ENCODE results near the gene OTOGL.

- TF ChIP-seq, protein P1, sequence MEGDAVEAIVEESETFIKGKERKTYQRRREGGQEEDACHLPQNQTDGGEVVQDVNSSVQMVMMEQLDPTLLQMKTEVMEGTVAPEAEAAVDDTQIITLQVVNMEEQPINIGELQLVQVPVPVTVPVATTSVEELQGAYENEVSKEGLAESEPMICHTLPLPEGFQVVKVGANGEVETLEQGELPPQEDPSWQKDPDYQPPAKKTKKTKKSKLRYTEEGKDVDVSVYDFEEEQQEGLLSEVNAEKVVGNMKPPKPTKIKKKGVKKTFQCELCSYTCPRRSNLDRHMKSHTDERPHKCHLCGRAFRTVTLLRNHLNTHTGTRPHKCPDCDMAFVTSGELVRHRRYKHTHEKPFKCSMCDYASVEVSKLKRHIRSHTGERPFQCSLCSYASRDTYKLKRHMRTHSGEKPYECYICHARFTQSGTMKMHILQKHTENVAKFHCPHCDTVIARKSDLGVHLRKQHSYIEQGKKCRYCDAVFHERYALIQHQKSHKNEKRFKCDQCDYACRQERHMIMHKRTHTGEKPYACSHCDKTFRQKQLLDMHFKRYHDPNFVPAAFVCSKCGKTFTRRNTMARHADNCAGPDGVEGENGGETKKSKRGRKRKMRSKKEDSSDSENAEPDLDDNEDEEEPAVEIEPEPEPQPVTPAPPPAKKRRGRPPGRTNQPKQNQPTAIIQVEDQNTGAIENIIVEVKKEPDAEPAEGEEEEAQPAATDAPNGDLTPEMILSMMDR (IDR thresholded peaks at IDR 0.05 in 4 of 5, conservative IDR thresholded peaks at IDR 0.05 in 1 of 5): no peak
- TF ChIP-seq POLR2A (IDR thresholded peaks at IDR 0.05): no peak
Measured at GRCh38 chr12:80200414-80200813, 101.1 kb downstream of the OTOGL start.
